Neural crest cell (in vitro differentiated cells): ENCODE results near the gene SERGEF. TPM values are rescaled to one million over a fixed set of nuclear protein-coding genes. Genes with fewer than 3 reads are reported as not detected.
A peak's percentile ranks its signal among the peaks of the same experiment; 100 is the strongest.

Source experiments
- DNase-seq: peaks from one replicate; pipeline ENCODE4 v3.0.0; 2021; ENCODE audit warnings: low read depth, mixed read lengths, low spot score
- H3K27ac Mint-ChIP-seq: one replicate; pipeline ENCODE4 v1.8.0; 2021; ENCODE audit warnings: mild to moderate bottlenecking, mixed read lengths; ENCODE audit not compliant: unreplicated experiment
- H3K27me3 Mint-ChIP-seq: 2 replicates; pipeline ENCODE4 v1.8.0; 2021; ENCODE audit warnings: low read depth, mild to moderate bottlenecking, mixed read lengths
- H3K36me3 Mint-ChIP-seq: 2 replicates; pipeline ENCODE4 v1.8.0; 2021; ENCODE audit warnings: low read depth, mild to moderate bottlenecking, mixed read lengths
- H3K4me1 Mint-ChIP-seq: 2 replicates; pipeline ENCODE4 v1.8.0; 2021; ENCODE audit warnings: mixed read lengths
- H3K4me3 Mint-ChIP-seq: one replicate; pipeline ENCODE4 v1.8.0; 2021; ENCODE audit warnings: mild to moderate bottlenecking, mixed read lengths
- H3K9me3 Mint-ChIP-seq: 2 replicates; pipeline ENCODE4 v1.8.0; 2021; ENCODE audit warnings: mixed read lengths
- total RNA-seq: library from RNA; stranded (reverse); gene quantifications from 2 replicates; pipeline ENCODE4 v1.2.1, GENCODE V29; 2021
- TF ChIP-seq, protein P1 (sequence below): fragments of 200-600 bp; sonication (generic); conservative IDR thresholded peaks from 2 replicates; pipeline ENCODE4 v1.5.0; 2021; ENCODE audit warnings: antibody characterized with exemption, mild to moderate bottlenecking

SERGEF gene
- total RNA-seq, 1 donor from 2014 or later: 29.6 TPM

DNA sequence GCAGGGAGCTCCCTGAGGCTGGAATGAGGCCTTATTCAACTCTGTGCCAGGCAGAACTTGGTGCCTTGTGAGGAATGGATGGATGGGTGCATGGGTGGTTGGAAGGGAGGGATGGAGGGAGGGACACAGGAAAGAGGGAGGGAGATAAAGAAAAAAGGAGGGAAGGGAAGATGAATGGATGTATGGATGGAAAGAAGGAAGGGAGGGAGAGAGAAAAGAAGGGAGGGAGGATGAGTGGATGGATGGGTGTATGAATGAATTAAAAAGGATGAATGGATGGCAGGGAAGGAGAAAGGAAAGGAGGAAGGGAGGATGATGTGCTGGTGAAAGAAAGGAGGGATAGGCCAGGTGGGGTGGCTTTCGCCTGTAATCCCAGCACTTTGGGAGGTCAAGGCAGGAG, 243.6 kb downstream of the SERGEF start:
- no peak for DNase-seq
- no peak overlapping the region for H3K27ac Mint-ChIP-seq
- no peak overlapping the region for H3K4me3 Mint-ChIP-seq
- TF ChIP-seq, protein P1, sequence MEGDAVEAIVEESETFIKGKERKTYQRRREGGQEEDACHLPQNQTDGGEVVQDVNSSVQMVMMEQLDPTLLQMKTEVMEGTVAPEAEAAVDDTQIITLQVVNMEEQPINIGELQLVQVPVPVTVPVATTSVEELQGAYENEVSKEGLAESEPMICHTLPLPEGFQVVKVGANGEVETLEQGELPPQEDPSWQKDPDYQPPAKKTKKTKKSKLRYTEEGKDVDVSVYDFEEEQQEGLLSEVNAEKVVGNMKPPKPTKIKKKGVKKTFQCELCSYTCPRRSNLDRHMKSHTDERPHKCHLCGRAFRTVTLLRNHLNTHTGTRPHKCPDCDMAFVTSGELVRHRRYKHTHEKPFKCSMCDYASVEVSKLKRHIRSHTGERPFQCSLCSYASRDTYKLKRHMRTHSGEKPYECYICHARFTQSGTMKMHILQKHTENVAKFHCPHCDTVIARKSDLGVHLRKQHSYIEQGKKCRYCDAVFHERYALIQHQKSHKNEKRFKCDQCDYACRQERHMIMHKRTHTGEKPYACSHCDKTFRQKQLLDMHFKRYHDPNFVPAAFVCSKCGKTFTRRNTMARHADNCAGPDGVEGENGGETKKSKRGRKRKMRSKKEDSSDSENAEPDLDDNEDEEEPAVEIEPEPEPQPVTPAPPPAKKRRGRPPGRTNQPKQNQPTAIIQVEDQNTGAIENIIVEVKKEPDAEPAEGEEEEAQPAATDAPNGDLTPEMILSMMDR: no peak
- no peaks in the 10 kb centered on the region for H3K9me3 Mint-ChIP-seq
- H3K4me1 Mint-ChIP-seq: peaks cover 30% of the 10 kb centered on the region
- H3K27me3 Mint-ChIP-seq: no peaks in the 10 kb centered on the region
- H3K36me3 Mint-ChIP-seq: peaks cover 4% of the 10 kb centered on the region

DNA sequence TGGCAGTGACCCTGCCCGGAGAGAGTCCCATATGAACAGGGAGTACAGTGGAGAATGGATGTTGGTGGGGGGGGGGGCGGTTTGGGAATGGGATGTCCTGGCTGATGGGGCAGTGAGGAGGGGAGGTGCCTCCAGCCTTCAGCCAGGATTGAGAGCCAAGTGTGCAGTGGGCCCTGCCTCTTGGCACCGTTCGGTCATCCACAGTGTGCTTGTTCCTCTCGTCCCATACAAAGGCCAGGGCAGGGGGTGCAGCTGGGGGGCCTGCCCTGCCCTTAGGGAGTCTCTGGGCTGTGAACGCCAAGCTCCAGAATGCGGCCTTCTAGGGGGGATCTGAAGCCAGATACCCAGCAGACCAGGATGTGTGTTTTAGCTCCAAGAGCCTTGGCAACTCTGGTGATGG, 244.3 kb downstream of the SERGEF start:
- Mint-ChIP-seq H3K27ac (no peak overlapping the region), H3K9me3 (no peaks in the 10 kb centered on the region), H3K36me3 (peaks cover 4% of the 10 kb centered on the region), H3K27me3 (no peaks in the 10 kb centered on the region), H3K4me1 (peaks cover 34% of the 10 kb centered on the region), H3K4me3 (no peak overlapping the region)
- TF ChIP-seq, protein P1: no peak
- DNase-seq: no peak

DNA sequence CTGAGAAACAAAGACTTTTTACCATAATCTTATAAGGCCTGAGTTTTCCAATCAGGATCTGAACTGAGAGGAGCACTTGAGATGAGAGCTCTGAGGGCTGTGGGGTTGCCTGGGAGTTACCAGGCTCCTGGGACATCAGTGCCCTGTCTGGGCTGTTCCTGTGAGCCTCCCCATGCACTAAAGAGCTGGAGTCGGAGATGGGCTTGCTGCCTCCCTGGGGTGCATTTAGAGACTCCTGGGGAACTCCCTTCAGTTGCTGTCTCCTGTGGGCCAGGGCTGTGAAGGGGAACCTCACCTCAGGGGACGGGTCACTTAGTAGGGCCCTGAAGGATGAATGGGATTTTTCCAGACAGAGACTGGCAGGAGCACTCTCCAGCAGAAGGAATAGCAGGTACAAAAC, 244.9 kb downstream of the SERGEF start:
- no peak overlapping the region for H3K4me3 Mint-ChIP-seq
- TF ChIP-seq, protein P1: no peak
- H3K27me3 Mint-ChIP-seq: no peaks in the 10 kb centered on the region
- H3K36me3 Mint-ChIP-seq: peaks cover 4% of the 10 kb centered on the region
- peaks cover 34% of the 10 kb centered on the region for H3K4me1 Mint-ChIP-seq
- H3K27ac Mint-ChIP-seq: no peak overlapping the region
- DNase-seq: no peak
- H3K9me3 Mint-ChIP-seq: no peaks in the 10 kb centered on the region

DNA sequence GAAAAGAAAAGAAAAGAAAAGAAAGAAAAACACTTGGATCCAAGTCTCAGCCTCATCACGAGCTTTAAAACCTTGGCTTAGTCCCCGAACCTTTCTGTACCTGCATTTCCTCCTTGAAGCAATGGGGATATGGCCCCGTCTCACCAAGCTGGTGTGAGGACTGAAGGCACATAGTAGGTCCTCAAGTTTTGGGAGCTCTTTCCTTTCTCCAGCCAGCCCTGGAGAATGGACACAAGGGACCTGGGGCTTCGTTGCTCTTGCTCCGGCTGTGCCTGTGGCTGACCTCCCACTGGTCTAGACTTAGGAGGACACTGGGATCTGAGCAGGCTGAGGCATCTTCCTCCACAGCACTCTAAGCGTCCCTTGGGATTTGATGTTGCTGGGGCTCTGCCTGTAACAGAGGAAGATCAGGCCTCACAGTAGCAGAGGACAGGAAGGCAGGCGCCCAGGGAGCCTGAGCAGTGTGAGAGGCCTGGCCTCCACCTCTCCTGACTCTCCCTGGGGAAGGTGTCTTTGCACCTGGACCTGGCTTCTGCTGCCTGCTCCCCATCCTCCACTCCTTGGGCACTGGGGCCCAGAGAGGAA, 245.5 kb downstream of the SERGEF start:
- Mint-ChIP-seq H3K27me3 (no peaks in the 10 kb centered on the region), H3K36me3 (peaks cover 4% of the 10 kb centered on the region), H3K4me3 (no peak overlapping the region), H3K9me3 (no peaks in the 10 kb centered on the region), H3K27ac (peak overlapping the region; percentile 73), H3K4me1 (peaks cover 34% of the 10 kb centered on the region)
- TF ChIP-seq, protein P1: no peak
- no peak for DNase-seq

DNA sequence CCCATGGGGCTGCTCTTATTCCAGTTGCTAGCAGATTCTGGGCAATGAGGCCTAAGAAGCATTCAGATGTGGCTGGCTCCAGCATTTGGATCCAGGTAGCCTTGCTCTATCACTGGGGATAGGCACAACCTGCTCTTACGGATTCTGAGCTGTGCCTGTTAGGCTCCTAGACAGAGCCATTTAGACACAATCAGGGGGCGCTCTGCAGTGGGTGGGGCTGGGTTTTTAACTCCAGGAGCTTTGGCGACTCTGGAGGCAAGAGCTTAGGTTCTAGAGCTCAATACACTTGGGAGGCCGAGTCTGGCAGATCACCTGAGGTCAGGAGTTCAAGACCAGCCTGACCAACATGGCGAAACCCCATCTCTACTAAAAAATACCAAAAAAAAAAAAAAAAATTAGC, 246.3 kb downstream of the SERGEF start:
- no peaks in the 10 kb centered on the region for H3K9me3 Mint-ChIP-seq
- TF ChIP-seq, protein P1: no peak
- no peak overlapping the region for H3K27ac Mint-ChIP-seq
- no peaks in the 10 kb centered on the region for H3K36me3 Mint-ChIP-seq
- H3K27me3 Mint-ChIP-seq: no peaks in the 10 kb centered on the region
- no peak overlapping the region for H3K4me3 Mint-ChIP-seq
- H3K4me1 Mint-ChIP-seq: peaks cover 34% of the 10 kb centered on the region
- no peak for DNase-seq

DNA sequence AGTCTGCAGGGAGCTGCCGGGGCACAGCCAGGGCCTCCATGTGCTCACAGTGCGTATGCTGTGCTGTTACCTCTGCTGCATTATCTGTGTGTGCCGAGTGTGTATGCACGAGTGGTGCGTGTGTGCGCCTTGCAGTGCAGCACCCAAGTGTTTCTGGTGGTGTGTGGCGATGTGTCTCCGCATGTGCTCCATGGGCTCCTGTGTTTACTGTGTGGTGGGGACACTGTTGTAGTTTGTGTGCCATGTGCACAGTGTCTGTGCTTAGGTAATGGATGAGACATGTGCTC, 246.8 kb downstream of the SERGEF start:
- DNase-seq: no peak
- H3K4me3 Mint-ChIP-seq: no peak overlapping the region
- H3K36me3 Mint-ChIP-seq: no peaks in the 10 kb centered on the region
- H3K4me1 Mint-ChIP-seq: peaks cover 34% of the 10 kb centered on the region
- TF ChIP-seq, protein P1: no peak
- peak overlapping the region; percentile 58 for H3K27ac Mint-ChIP-seq
- H3K27me3 Mint-ChIP-seq: no peaks in the 10 kb centered on the region
- H3K9me3 Mint-ChIP-seq: no peaks in the 10 kb centered on the region
